Brain pericyte (primary cell): ENCODE data around the gene VDAC1.

Experiments
- DNase-seq: peaks from one replicate; pipeline ENCODE4 v3.0.0-alpha.2; 2012; ENCODE audit warnings: low read depth, low spot score

VDAC1 gene

DNA sequence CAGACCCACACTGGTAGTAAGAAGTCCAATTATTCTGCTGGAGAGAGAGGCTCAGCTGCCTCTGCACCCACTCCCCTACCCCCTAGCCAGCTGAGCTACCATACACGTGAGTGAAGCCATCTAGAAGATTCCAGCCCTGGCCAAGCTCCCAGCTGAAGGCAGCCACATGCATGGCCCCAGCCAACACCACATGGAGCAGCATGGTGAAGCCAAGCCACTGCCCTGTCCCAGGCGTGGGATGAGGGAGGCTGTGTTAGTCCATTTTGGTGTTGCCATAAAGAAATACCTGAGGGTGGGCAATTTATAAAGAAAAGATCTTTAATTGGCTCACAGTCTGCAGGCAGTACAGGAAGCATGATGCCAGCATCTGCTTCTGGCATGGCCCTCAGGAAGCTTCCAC is 20.0 kb upstream of the VDAC1 start:
- no peak for DNase-seq

DNA sequence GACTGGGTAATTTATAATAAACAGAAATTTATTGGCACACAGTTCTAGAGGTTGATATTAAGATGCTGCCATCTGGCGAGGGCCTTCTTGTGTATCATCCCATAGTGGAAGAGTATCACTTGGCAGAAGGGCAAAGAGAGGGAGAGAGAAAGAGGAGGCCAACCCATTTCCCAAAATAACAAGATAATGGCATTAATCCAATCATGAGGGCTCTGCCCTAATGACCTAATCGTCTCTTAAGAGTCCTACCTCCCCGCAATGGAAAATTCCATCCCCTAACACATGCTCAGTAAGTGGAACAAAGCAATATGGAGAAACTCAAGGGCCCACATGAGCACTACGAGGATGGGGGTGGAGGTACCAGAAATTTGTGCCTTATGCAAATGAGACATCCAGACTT is 17.6 kb upstream of the VDAC1 start:
- no peak for DNase-seq

DNA sequence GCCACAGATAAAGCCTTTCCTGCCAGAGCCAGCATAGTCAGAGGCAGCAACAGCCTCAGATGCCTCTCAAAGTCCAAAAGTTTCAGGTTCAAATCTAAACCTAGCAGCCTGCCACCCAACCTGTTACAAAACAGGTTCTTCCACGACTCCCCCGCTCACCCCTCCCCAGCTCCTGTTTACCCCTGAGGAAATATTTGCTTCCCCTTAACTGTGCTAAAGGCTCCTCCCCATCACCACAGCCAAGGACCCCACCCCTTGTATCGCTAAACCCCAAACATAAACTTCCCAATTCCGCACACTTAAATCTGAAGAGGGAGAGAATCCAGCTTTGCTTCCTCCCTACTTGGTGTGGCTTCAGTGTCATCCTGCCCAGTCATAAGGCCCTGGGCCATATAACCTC is 15.4 kb upstream of the VDAC1 start:
- no peak for DNase-seq

DNA sequence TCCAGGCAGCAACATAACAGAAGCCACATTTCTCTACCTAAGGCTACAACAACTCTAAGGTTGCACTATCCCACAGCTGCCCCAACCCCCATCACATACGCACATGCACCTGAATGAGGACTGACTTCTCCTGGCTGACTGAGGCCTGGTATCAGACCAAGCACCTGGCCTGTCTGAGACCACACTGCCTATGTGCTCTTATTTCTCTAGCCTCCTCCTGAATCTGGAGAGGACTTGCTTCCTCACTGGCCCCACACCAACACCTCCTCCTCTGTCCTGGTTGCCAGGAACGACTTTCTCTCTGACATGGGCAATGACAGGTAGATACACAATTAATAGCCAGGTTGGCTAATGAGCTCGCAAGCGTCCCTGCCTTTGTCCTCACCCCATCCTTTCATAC is 14.9 kb upstream of the VDAC1 start:
- DNase-seq = no peak

DNA sequence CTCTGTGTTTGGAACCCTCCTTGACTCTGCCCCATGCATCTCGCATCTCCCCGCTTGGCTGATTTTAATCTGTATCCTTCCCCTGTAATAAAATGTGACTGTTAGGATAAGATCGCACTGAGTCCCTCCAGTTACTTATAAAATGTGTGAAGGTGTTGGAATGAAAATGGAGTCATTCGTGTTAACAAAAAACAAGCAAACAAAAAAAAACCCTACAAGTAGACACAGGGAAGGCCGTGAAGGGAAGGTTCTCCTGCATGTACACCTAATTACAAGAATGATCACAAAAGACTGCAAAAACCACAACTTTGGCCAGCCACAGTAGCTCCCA is 14.2 kb upstream of the VDAC1 start:
- DNase-seq = no peak

DNA sequence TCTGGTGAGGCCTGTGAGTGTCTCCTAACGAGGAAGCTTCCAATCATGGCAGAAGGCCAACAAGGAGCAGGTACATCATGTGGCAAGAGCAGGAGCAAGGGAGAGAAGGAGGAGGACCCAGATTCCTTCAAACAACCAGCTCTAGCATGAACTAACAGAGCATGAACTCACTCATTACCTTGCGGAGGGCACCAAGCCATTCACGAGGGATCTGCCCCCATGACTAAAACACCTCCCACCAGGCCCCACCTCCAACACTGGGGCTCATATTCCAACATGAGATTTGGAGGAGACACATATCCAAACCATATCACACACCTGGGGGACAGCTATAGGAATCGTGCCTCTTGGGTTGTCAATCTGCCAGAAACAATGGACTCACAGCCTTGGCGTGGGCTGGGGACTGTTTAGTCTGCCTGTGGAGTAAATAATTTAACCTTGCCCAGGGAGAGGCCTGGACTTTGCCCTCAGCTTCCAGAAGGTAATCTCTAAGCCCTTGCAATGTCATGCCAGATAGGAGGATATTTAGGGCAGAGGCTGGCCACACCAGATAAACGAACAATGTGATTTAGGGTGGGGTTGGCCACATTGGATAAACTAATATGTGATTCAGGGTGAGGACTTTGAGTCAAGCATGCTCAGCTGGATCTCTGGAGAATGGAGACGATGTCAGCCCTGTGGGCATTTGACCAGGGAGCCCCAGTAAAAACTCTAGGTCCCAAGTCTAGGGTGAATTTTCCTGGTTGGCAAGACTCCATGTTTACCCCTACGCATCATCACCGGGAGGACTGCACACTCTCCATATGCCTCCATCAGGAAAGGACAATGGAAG is 13.6 kb upstream of the VDAC1 start:
- DNase-seq = no peak

DNA sequence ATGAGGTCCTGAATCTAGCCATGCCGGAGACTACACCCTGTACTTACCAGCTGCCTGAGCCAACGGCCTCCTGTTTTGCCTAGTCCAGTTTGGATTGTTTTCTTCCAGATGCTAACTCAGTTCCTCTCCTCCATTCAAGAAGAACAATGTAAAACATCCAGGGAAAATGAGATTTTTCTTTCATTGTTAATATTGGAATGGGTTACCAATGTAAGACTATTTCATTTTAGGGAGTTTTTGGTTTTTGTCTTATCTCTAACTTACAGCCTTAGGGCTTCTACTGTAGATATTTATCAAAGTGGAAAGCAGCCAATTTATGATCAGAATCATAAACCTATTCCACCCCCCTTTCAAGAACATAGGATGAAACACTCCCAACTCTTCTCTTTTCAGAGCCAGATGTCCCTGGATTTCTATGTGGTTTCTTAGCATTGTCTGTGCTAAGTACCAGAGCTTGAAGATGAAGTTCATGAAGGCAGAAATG is 3.5 kb upstream of the VDAC1 start:
- no peak for DNase-seq

DNA sequence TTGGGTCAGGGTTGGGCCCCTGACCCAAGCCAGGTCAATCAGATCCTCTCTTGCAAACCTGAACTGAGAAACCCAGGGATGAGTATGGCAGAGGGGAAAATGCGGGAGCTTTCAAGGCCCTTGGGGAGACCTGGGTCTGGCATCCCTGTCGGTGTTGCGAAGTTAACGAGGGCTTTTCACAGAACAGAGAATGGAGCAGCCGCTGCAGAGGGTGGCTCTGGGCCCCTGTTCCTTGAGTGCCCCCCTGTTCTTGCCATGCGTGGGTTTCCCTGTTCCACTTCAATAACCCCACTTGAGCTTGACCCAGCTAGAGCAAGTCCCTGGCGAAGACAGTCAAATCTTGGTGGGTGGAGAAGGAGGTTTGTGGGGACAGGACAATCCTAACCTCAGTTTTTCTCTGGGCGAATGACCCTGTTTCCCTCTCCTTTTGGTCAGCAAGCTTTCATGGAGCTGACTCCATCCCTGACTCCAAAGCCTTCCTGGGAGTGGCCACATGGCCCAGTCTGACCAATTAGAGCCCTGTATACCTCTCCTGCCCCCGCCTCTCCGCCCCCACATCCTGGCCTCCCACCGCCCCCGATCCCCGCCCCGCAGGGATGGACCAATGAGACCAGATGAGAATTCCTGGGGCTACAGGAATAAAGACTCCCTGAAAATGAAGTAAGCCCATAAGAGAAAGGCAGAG is 2.9 kb upstream of the VDAC1 start:
- no peak for DNase-seq

DNA sequence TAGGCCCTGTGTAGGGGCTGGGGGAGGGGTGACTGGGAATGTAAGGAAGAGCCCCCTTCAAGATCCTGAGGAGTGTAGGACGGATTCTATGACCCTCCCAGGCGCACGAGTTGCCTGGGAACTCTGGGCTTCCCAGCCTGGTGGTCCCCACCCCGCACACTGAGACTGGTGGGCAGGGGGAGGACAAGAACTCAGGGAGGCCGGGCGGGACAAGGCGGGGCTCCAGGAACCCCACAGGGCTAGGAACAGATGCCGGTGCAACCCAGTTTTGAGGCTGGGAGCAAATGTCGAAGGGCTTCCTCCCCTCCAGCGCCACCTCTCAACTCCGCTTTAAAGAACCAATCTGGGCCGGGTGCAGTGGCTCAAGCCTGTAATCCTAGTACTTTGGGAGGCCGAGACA is 1.3 kb upstream of the VDAC1 start:
- no peak for DNase-seq

DNA sequence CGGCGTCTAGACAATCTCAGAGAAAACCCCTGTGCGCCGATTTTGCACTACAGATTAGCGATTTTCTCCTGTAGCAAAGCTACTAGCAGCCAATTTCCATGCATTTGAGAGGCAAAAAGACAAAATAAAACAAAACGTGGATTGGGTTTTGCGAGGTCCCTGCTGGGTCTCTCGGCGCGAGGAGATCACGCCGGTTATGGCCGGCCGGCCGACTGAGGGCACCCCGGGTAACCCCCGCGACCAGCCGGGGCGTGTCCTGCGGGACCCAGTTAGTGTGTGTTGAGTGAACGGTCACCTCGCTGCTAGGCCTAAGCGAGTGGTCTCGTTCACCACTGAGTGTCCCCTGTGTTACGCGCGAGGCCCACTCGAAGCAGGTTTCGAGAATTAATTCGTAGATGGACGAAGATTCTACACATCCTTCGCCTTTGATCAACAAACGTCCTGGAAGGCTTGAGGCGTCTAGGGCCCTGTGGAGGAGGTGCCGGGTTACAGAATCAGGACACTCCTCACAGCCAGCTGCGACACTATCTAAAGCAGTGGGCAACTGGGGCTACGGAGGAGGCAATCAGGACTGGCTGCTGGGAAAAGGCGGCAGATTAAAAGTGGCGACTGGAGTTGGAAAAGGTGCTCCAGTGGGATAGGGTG is 764 bp upstream of the VDAC1 start:
- DNase-seq = no peak

DNA sequence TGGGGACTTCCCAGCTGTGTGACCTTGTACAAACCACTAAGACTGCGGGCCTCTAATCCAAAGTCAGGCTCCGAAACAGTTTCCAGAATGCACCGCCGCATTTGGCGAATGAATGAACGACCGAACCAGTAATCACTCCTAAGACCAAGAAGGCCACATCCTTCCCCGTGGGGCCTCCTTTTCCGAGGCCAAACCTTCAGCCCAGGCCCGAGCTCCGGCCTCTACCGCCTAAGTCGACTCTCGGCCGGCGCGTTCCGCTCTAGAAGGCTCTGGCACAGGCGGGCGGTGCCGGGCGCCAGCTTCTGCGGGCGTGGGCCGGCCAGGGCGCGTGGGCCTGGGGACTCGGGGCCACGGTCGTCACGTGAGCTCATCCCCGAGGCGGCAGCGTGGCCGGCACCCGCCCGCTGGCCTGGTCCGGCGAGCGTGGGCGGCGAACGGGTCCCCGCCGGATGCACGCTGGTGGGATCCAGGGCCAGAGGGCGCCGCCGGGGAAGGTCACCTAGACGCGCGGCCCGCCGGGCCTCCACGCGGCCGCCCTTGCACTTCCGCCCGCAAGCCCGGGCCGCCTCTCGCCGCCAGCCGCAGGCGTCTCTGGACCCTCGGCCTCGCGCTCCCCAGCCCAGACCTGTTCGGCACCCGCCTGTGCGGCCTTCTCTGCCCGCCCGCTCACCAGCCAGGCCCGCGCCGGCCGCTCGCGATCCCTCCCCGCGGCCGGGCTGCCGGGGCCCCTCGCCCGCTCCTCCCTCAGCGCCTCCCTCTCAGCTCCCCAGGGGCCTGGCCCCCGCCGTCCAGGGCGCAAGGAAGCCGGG is 754 bp downstream of the VDAC1 start:
- DNase-seq = no peak

DNA sequence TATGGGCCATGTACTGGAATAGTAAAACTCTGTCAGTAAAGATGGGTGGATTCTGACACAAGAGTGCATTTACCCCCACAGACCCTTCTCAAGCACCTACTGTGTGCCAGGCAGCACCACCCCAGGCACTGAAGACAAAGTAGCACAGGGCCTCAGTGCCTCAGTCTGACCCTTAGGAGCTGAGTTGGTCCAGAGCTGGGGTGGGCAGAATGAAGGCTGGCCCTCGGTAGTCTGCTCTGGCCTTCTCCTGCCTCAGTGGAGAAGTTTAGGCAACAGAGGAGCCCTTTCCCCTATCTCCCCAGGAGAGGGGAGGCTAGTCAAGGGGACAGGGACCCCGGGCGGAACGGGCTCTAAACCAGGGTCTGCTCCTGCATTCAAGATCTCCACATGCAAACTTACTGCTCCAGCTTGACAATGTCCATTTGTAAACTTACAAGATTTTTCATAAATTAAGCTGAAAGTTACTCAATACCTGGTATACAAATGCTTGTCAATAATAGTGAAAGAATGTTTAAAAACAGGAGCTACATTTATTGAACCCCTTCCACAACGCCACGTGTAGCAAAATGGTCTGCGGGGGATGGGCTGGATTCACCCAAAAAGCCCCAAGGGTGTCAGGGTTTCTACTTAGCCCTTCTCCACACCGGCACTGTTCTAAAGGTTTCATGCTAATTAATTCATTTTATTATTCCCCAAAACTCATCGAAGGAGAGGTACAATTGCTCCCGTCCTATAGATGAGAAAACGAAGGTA is 1.5 kb downstream of the VDAC1 start:
- DNase-seq = no peak

DNA sequence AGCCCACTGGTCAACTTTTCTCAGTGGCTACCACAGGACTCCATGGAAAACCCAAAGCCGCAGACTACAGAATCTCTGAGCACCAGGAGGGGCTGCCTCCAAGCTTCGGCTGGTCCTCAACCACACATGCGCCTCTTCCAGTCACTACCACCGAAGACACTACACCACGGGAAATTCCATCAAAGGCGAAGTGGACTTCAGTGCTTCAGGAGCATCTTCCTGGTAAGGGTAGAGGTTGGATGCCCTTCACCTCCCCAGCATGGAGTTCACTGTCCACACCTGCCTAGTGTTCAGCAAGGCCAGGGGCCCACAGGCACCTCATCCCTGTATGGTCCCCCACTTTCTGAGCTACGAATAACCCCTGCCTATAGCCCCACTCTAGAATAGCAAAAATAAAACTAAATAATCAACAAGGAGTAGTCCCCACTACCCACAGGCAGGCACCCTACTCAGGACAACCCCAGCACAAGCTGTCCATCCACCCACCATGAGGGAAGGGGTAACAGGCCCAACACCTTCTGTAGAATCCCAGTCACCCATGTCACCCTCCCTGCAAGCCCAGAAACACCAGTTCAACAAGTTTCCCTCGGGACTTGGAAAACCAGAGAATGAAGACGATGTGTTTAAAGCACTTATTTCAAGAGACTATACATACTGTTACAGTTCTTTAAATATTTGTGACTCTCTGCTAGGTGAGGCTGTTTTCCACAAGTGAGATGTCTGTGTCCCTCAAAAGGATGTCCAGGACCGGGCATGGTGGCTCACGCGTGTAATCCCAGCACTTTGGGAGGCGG is 2.6 kb downstream of the VDAC1 start:
- DNase-seq = no peak

DNA sequence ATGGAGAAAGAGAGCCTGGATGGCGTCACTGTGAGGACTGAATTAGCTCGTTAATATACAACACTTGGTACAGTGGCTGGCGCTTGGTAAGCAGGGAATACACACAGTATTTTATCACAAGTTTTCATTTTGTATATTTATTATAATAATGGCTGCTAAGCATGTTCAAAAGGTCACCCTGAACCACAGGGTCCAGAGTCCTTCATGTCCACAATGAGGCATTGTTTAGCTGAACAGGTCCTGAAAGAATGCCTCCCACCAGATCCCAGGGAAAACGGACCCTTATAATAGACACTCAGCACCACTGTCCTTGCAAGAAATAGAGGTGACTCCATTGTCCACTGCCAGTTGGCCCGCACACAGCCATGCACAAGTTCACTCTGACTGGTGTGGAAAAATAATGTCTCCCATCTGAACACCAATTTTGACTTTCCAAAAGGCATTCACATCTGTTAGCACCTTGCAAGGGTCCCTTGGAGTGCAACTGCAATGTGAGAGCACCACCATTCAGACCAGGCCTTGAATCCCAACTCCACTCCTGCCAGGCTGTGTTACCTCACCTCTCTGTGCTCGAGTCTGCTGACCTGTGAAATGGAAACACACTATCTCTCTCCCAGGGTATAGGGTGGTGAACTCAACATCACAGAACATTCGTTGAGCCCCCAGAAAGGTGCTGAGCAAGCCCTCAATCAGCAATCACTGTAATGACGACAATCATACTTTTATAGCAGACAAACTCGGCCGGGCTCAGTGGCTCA is 3.9 kb downstream of the VDAC1 start:
- no peak for DNase-seq

DNA sequence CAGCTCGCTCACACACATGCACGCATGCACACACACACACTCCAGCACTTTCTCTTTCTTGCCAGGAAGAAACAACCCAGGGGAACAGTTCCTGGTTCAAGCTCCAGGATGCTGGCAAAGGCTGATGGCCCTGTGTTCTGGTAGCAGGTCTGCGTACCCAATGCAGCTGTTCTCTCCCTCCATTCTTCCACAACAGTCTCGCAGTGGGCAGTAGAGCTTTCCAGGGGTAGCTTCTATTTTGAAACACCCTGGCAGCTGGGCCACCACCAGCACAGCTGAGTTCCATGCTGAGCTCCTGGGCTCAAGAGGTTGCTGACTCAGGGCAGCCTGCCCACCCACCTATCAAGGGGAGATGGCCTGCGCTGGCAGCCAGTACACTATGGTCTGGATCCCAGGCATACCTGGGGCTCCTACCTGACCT is 4.7 kb downstream of the VDAC1 start:
- no peak for DNase-seq

DNA sequence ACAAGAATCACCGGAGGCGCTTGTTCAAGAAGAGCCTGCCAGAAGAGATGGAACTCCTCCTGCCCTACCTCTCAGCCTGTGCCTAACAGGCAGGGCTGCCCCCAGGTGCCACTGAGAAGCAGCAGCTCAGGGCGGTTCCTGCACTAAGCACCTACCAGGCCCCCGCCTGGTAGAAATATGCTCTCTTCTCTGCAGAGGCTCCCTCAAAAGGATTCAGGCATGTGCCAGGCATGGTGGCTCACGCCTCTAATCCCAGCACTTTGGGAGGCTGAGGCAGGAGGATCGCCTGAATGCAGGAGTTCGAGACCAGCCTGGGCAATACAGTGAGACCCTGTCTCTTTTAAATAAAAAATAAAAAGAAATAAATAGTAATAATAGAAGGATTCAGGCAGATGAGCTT is 6.0 kb downstream of the VDAC1 start:
- DNase-seq = no peak

DNA sequence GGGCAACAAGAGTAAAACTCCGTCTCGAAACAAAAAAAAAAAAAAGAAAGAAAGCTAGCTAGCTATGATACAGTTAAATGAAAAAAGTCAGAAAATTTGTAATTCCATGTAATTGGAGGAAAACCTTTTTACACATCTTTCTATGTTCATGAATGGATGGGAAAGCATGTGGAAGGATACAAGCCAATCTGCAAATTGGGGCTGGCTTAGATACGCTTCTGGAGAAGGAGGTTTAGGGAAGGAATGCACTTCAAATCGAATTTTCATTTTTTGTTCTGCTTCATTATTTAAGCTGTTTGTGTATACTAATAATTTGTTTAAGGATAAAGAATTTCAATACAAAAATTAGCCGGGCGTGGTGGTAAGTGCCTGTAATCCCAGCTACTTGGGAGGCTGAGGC is 6.7 kb downstream of the VDAC1 start:
- DNase-seq = no peak

DNA sequence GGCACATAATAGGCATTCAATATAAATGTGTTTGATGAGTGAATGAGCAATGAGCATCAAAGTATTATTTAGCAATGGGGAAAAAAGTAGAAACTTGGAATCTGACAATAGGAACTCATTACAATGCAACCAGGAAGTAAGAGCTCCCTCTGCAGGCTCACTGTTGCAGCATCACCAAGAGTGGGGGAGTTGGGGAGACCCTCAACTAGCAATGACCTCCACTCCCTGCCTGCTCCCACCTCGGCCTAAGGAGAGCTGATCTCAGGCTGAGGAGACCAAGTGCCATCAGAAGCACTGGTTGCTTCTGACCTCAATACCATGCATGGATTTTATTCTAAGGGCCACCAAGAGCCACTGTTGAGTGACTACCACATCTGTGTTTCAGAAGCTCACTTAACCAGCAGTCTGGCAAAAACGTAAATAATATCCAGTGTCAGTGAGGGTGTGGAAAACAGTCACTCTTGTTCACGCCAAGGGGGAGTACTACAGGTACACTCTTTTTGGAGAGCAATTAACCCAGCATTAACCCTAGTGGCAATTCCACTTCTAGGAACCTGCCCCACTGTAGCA is 8.0 kb downstream of the VDAC1 start:
- no peak for DNase-seq

DNA sequence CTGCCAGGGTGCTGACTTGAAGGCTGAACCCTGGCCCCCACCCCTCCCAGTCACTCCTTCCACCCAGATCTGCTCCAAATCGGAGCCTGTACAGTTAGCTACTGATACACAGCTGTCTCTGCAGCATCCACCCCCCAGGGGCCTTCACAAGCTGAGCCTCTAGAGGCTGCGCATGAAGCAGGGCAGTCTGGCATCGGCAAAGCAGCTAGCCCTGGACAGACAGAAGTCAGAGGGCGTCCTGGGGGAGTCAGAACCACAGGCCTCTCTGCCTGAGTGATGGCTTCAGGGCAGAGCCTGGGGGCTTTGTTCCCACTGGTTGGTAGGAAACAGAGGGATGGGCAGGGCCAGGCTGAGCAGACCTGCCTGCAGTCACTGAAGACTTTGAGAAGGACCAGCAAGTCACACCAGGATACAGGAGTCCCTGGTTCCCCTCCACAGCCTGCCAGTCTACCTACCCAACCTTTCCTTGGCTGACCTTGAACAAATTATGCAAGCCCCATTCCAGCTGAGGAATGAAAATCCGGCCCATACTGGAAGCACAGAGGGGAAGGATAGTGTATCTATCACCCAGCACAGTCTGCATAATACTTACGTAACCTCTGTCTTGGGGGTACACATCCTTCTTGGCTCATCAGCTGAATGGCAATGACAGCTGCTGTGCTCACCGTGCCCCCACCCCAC is 8.8 kb downstream of the VDAC1 start:
- DNase-seq = no peak
